Astrocyte of the cerebellum (primary cell): ENCODE results near the gene CA12.

Source experiments
- DNase-seq: peaks from one replicate; pipeline ENCODE4 v3.0.0-alpha.2; 2011; ENCODE audit warnings: low read depth
- H3K4me3 ChIP-seq: 2 replicates; pipeline ENCODE4 v1.5.1; 2011; ENCODE audit warnings: mild to moderate bottlenecking, low read depth, low read length, moderate library complexity
- CTCF ChIP-seq: IDR thresholded peaks from 2 replicates; pipeline ENCODE4 v1.5.1; 2012; ENCODE audit warnings: low read length, low read depth, moderate library complexity, mild to moderate bottlenecking; ENCODE audit errors: missing control alignments
- in situ Hi-C: cut with HindIII; loops from 2 replicates; pipeline ENCODE4 v1.10.0; 2017; ENCODE audit warnings: low sequenced_read_pairs

Gene CA12

GRCh38 chr15:63402498-63403253 lies 21.0 kb upstream of the CA12 start:
- no peak for DNase-seq
- H3K4me3 ChIP-seq = no peak overlapping the region
- in situ Hi-C loops = loop anchor here (5.0 kb wide), 1 partner anchor 95 kb away; no protein-coding TSS in a partner anchor
- peak; percentile 49 for TF ChIP-seq CTCF

DNA sequence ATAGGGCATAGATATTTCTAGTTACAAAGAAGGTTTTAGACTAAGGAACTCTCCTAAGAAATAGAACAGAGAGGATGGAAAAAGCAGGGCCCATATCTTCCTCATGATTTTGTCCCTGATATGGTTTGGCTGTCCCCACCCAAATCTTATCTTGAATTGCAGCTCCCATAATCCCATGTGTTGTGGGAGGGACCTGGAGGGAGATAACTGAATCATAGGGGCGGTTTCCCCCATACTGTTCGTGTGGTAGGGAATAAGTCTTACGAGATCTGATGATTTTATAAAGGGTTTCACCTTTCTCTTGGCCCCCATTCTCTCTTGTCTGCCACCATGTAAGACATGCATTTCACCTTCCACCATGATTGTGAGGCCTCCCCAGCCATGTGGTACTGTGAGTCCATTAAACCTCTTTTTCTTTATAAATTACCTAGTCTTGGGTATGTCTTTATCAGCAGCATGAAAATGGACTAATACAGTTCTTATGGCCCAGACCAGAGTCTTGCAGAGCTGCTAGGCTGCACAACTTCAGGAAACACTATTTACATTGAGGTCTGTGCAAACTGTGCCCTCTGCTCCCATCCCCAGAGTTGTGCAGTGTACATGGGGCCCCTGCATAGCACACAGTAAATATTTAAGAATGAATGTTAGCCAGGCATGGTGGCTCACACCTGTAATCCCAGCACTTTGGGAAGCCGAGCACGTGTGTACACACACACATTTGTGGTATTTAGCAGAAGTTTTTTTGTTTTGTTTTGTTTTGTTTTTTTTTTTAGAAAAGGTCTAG lies 20.3 kb upstream of the CA12 start:
- H3K4me3 ChIP-seq = no peak overlapping the region
- in situ Hi-C loops = loop anchor here (5.0 kb wide), 1 partner anchor 95 kb away; no protein-coding TSS in a partner anchor
- no peak for DNase-seq
- TF ChIP-seq CTCF = no peak

GRCh38 chr15:63401078-63401477 lies 19.4 kb upstream of the CA12 start:
- no peak for DNase-seq
- no peak for TF ChIP-seq CTCF
- H3K4me3 ChIP-seq = no peak overlapping the region
- in situ Hi-C loops = loop anchor here (5.0 kb wide), 1 partner anchor 94 kb away; no protein-coding TSS in a partner anchor

GRCh38 chr15:63398456-63398855 lies 16.8 kb upstream of the CA12 start:
- in situ Hi-C loops = no loop called here
- no peak for DNase-seq
- no peak overlapping the region for H3K4me3 ChIP-seq
- no peak for TF ChIP-seq CTCF

DNA sequence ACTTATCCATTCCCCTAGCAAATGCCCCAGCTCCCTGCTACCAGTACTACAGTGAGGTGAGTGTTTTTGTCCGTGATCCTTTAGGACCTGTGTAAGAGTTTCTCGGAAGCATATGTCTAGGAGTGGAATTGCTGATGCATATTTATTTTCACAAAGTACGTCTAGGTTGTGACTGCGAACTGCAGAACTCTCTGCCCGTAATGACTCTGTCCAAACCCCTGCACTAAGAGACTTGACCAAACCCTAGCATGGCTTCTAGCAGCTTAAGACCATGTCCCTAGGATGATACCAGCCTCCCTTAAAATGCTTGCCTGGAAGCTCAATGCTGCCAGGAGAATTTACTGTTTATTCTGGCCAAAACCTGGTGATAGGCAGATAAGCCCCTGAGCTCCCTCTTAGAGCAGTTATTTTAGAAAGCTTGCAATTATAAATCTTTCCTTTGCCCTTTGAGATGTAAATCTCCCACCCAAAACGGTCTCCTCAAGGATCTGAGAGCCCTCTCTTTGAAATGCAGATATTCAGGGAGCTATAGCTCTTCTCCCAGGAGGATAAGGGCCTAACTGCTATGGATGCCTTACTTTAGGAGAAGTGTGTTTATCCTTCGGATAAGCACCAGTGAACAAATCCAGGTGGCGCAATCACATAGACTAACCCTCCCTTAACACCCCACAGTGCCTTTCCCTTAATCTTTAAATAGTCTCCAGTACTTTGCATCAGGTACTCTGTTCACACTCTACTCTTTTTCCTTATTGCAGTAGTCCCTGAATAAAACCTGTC lies 14.7 kb upstream of the CA12 start:
- no peak overlapping the region for H3K4me3 ChIP-seq
- no peak for TF ChIP-seq CTCF
- in situ Hi-C loops = no loop called here
- no peak for DNase-seq

- H3K4me3 ChIP-seq = no peak overlapping the region
- no peak for TF ChIP-seq CTCF
- no peak for DNase-seq
- in situ Hi-C loops = no loop called here
Observed at GRCh38 chr15:63395730-63396151, 14.1 kb upstream of the CA12 start.
